ENCODE measurements around the gene ITSN1.
"Not testable (repeated sequence)": the region's sequence is repeated elsewhere in the genome, so short reads cannot be mapped to it uniquely, and the experiment has no call there.

Gene ITSN1

DNA sequence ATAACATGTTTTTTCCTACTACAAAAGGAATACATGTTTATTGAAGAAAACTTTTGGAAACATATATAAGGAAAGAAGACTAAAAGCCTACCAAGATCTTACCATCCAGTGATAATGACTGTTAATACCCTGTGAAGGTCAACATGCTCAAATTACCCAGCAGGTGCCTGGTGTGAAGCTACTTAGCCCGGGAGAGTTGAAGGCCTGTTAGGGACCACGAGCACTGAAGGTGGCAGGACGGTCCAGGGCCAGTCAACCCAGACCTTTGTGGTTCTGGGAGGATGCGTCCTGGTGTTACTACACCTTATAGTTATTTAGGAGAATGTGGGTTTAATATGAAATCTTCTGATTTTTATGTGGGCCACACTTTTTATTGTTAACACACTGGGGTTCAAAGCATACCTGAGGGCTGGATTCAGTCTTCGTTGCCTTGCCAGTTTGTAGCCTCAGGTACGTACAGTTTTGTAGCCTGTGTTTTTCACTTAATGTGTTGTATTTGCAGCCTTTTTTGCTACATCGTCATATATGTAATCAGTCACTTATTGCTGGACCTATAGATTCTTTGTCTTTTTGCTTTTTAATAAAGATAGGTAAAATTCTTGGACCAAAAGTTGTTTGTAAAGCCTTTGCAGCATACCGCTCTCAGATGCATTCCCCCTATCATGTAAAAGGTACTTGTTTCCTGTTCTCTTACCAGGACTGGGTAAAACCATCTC is 9.8 kb downstream of the ITSN1 start:
- no peak for DNase-seq

DNA sequence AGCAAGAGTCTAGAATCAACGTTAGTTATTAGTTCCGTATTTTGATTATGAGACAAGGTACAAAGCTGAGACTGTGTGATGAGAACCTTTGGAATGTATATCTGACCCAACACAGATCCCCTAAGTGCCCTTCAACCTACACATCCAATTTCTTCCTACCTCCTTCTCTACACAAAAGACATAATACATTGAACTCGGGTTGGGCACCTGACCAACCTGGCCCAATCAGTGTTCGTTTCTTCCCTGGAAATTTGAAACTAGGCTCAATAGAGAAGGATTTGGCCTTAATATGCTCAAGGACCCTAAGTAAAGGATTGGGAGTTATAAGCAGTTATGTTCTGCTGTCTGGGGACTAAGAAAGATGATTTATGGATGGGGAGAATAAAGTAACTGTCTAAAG is 12.1 kb downstream of the ITSN1 start:
- DNase-seq = no peak

- no peak for DNase-seq
Measured at GRCh38 chr21:33655588-33656221, 13.4 kb downstream of the ITSN1 start.

GRCh38 chr21:33657124-33657820 is 15.0 kb downstream of the ITSN1 start:
- no peak for DNase-seq

DNA sequence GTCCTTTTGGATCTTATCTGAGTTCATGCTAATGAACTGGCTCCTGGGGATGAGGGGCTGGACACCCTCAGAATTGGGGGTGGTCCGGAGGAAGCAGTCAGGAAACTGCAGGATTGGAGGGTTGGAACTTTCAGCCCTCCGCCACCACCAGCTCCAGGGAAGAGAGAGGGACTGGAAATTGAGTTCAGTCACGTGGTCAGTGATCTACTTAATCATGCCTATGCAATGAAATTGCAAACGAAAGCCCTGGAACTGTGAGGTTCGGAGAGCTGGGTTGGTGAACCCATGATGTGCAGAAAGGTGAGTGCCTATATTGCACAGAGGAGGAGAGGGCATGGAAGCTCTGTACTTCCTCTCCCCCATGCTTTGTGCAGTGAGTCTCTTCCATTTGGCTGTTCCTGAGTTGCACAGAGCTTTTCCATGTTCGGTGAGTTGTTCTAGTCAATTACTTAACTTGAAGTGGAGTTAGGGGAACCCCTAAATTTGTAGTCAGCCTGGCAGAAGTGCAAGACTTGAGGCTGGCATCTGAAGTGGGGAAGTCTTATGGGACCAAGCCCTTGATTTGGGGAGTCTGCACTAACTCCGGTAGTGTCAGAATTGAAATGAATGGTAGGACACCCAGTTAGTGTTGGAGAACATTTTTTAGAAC is 16.7 kb downstream of the ITSN1 start:
- no peak for DNase-seq

DNA sequence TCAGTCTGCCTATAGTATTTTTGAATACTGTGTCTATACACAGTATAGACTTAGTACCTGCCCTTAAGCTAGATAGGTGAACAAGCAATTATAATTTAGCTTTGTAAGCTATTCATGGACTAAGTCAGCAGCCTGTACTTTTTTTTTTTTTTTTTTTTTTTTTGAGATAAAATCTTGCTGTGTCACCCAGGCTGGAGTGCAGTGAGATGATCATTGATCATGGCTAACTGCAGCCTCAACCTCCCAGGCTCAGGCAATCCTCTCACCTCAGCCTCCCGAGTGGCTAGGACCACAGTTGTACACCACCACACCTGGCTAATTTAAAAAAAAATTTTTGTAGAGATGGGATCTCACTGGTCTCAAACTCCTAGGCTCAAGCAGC is 17.3 kb downstream of the ITSN1 start:
- DNase-seq = no peak

DNA sequence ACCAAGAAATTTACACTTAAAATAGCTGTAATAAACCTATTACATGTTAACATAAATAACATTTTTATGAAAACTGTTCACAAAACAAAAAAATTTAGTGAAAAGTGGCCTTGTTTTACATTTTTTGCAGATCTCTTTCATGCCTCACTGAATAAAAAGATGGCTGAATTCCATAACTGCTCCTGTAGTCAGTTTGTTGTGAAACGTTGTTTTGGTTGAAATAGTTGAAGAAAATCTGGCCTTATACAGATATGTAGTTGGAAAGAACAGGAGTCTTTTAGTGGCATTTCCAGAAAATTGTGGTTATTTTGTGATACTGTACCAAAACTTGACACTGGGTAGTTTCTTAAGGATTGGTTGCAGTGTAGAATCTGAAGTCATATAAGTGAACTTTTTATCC is 18.1 kb downstream of the ITSN1 start:
- DNase-seq = no peak

DNA sequence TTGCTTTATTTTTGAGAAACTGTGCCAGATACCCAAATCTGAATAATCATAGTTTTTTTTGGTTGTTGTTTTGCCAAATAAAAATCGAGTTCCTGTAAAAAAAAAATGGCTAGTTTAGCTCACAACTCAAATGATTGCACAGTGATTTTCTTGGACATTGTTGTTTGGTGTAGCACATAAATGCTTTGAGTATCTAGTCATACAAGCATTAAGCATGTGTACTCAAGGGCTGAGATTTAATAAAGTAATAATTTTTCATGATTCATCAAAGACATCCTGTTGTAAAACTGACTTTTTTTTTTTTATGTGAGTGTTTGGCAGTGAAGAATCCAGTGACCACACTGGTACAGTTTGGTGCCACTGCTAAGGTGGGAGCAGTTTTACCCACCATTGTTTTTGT is 18.8 kb downstream of the ITSN1 start:
- DNase-seq = no peak

- no peak for DNase-seq
Measured at GRCh38 chr21:33662046-33662445, 19.7 kb downstream of the ITSN1 start.

DNA sequence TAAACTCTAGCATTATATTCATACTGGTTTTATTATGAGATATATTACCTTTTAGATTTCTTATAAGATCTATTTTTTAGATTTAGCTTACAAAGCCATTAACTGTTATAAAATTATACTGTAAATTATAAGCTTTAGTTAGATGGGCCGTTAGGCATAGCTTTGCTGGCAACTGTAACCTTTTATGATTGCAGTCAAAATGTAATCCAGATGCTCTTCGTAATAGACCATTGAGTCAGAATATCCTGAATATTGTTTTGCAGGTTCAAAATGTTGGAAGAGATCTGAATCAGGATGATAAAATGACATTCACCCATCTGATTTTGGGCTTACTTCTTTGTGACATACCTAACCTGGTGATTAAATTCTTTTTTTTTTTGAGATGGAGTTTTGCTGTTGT is 20.9 kb downstream of the ITSN1 start:
- DNase-seq = no peak

DNA sequence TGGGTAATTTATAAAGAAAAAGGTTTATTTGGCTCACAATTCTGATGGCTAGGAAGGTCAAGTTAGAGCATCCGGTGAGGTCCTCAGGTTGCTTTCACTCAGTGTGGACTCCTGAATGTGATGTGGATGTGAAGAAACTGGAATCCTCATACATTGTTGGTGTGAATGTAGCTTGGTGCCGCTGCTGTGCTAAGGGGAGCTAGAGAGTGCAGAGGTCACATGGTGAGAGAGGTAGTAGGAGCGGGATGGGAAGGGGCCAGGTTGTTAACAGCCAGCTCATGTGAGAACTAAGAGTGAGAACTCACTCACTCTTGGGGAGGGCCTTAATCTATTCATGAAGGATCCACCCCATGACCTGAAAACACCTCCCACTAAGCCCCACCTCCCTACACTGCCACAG is 21.8 kb downstream of the ITSN1 start:
- no peak for DNase-seq

GRCh38 chr21:33666153-33666552 is 23.9 kb downstream of the ITSN1 start:
- DNase-seq = no peak

DNA sequence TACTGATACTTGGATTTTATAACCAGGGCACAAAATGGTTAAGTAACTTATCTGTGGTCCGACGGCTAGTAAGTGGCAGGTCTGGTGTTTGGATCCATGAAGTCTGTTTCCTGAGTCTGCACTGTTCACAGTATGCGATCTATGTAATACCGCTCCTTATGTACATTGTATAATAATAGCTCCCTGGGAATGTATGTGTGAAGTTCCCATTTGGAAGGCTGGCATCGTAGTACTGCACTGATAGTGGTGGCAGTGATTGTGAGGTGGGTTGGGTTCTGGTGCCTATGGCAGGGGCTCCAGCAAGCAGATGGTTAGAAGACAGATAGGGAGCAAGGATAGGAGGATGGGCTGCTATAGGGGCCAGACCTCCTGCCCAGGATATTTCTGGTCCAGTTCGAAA is 25.3 kb downstream of the ITSN1 start:
- DNase-seq = no peak

- DNase-seq = no peak
Measured at GRCh38 chr21:33668180-33668579, 25.9 kb downstream of the ITSN1 start.

GRCh38 chr21:33668620-33669019 is 26.3 kb downstream of the ITSN1 start:
- no peak for DNase-seq

- DNase-seq = no peak
Measured at GRCh38 chr21:33670076-33670978, 28.0 kb downstream of the ITSN1 start.

- no peak for DNase-seq
Measured at GRCh38 chr21:33673473-33673872, 31.2 kb downstream of the ITSN1 start.

- no peak for DNase-seq
Measured at GRCh38 chr21:33674226-33674625, 31.9 kb downstream of the ITSN1 start.

GRCh38 chr21:33676666-33677065 is 34.4 kb downstream of the ITSN1 start:
- not testable (repeated sequence) for DNase-seq

GRCh38 chr21:33677450-33677849 is 35.1 kb downstream of the ITSN1 start:
- DNase-seq = no peak

DNA sequence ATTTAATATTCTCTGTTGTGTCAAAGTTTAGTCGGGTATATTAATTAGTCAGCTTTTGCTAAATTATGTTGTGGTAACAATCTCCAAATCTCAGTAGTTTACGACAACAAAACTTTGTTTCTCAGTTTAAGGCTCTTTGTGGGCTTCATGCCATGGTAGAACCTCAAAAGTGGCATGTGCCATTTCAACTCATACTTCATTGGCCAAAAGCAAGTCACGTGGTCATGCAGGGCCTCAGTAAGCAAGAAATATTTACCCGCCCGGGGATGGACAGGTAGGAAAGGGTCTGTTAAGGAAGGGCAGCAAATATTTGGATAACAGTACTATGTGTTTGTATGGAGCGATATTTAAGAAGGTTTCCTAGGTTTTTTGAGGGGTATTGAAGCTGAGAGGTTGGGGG is 38.6 kb downstream of the ITSN1 start:
- DNase-seq = no peak

- no peak for DNase-seq
Measured at GRCh38 chr21:33682992-33683627, 40.8 kb downstream of the ITSN1 start.
